ENCODE results near the gene PPIE. TPM values are rescaled to one million over a fixed set of nuclear protein-coding genes. Genes with fewer than 3 reads are reported as not detected.
A peak's percentile ranks its signal among the peaks of the same experiment; 100 is the strongest.

The PPIE gene
- total and polyA plus RNA-seq, 2 of the 13 experiments (the other 11 are each of a cell fraction or from before 2014, with no cell fraction given): 15.3 to 26.3 TPM

DNA sequence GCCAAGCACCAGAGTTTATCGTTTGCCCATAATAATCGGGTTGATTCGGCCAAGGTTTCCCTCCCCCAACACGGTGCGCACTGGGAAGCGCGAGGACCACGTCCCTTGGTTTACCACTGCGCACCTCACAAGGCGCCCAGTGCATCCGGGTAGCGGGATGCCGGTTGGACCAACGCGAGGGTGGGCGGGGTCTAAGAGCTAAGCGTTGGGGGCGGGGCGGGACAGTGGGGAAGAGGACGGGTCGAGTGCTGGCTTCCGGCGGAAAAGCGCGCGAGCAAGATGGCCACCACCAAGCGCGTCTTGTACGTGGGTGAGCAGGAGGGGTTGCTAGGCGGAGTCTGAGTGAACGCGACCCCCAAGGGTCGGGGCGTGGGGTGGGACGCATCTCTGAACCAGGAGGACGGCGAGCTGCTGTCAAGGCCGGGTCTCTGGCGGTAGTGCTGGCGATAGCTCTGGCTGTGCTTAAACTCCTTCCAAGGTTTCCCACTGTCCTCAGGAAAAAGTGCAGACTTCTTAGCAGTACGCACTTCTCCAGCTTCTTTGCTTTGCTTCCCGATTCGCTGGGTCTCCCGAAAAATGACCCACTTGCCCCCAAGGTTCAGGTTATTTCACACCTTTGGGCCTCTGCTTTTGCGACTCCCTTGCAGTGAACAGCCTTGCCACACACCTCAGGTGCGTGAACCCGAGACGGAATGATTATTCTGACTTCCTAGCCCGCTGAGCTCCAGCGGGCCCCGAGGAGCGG is at the start of gene PPIE (continued):
- no peak for TF ChIP-seq ZNF407 (CRISPR knock-in tag; IDR thresholded peaks at IDR 0.05; ENCODE audit: not compliant biosample characterization)
- TF ChIP-seq ZNF530 (CRISPR knock-in tag; IDR thresholded peaks at IDR 0.05; ENCODE audit: low read depth): no peak
- TF ChIP-seq SNAI1 (CRISPR knock-in tag; IDR thresholded peaks at IDR 0.05; ENCODE audit: borderline replicate concordance): no peak
- TF ChIP-seq, protein P1, sequence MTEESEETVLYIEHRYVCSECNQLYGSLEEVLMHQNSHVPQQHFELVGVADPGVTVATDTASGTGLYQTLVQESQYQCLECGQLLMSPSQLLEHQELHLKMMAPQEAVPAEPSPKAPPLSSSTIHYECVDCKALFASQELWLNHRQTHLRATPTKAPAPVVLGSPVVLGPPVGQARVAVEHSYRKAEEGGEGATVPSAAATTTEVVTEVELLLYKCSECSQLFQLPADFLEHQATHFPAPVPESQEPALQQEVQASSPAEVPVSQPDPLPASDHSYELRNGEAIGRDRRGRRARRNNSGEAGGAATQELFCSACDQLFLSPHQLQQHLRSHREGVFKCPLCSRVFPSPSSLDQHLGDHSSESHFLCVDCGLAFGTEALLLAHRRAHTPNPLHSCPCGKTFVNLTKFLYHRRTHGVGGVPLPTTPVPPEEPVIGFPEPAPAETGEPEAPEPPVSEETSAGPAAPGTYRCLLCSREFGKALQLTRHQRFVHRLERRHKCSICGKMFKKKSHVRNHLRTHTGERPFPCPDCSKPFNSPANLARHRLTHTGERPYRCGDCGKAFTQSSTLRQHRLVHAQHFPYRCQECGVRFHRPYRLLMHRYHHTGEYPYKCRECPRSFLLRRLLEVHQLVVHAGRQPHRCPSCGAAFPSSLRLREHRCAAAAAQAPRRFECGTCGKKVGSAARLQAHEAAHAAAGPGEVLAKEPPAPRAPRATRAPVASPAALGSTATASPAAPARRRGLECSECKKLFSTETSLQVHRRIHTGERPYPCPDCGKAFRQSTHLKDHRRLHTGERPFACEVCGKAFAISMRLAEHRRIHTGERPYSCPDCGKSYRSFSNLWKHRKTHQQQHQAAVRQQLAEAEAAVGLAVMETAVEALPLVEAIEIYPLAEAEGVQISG (CRISPR knock-in tag; IDR thresholded peaks at IDR 0.05): no peak
- 0 out of 2 replicates have a peak, but pooled peaks have one; percentile 12 for TF ChIP-seq POGZ (CRISPR knock-in tag; IDR thresholded peaks at IDR 0.05)
- peak; percentile 54 to 74 for TF ChIP-seq POLR2A (IDR thresholded peaks at IDR 0.05; ENCODE audit: insufficient read depth in 1 of 2, low read depth in 2 of 2, low read length in 2 of 2)
- TF ChIP-seq, protein P2, sequence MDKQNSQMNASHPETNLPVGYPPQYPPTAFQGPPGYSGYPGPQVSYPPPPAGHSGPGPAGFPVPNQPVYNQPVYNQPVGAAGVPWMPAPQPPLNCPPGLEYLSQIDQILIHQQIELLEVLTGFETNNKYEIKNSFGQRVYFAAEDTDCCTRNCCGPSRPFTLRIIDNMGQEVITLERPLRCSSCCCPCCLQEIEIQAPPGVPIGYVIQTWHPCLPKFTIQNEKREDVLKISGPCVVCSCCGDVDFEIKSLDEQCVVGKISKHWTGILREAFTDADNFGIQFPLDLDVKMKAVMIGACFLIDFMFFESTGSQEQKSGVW (CRISPR knock-in tag; IDR thresholded peaks at IDR 0.05; ENCODE audit: borderline replicate concordance): no peak
- TF ChIP-seq PHF8 (CRISPR knock-in tag; IDR thresholded peaks at IDR 0.05): peak; percentile 62; the same call in 1 of the 2 replicates
- TF ChIP-seq KDM2A (CRISPR knock-in tag; IDR thresholded peaks at IDR 0.05; ENCODE audit: borderline replicate concordance, low read depth): peak; percentile 42; the same call in 1 of the 2 replicates
- peak; percentile 39; the same call in 1 of the 2 replicates for TF ChIP-seq ZFY (CRISPR knock-in tag; IDR thresholded peaks at IDR 0.05)
- no peak for TF ChIP-seq NAIF1 (CRISPR knock-in tag; IDR thresholded peaks at IDR 0.05; ENCODE audit: borderline replicate concordance)
- TF ChIP-seq ZNF382 (CRISPR knock-in tag; IDR thresholded peaks at IDR 0.05; ENCODE audit: borderline replicate concordance): no peak
- TF ChIP-seq ZNF124 (CRISPR knock-in tag; IDR thresholded peaks at IDR 0.05): no peak
- TF ChIP-seq ZMYM2 (CRISPR knock-in tag; IDR thresholded peaks at IDR 0.05): no peak
- no peak for TF ChIP-seq ZNF576 (CRISPR knock-in tag; IDR thresholded peaks at IDR 0.05)
- no peak for TF ChIP-seq MTERF4 (CRISPR knock-in tag; IDR thresholded peaks at IDR 0.05)
